ENCODE measurements around the gene SLK.

DNA sequence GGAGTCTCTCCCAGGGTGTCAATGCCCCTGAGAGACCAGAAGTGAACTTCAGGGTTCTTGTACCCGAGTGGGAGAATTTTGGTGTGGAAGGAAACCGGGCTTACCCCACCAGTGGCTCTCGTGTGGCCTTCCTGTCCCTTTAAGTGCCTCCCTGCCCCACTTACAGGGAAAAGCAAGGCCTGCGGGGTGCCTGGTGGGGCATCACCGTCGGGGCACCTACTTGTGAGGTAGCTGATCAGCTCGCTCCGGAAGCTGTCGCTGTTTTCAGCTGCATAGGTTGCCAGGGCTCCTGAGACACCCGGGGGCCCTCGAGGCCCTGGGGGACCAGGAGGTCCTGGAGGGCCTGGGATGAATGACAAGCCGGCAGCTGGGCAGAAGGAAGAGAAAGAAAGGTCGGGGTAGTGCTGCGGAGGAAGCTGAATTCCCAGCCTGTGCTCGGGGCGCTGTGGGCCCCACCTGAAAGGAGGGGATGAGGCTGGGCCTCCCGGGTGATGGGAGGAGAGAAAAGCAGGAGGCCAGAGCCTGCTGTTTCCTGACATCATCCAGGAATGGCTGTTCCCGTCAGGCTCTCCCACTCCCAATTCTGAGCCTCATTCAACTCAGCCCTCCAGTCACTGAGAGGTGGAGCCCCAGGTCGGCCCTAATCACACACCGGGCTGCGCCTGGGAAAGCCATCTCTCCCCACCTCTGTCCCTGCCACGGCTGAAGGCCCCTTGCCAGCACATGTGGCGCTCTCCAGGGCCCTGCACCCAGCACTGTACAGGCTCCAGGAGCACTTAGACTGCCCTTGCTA, 67.7 kb downstream of the SLK start:
- TF ChIP-seq POLR2A (IDR thresholded peaks at IDR 0.05; ENCODE audit: low read depth, low read length) (no peak), GATA2 (IDR thresholded peaks at IDR 0.05; ENCODE audit: insufficient read depth, insufficient read length, low read depth, low read length) (no peak), EZH2 (IDR thresholded peaks at IDR 0.05; ENCODE audit: borderline replicate concordance, low read depth, low read length, severe bottlenecking) (no peak), POLR2AphosphoS5 (IDR thresholded peaks at IDR 0.05; ENCODE audit: insufficient read depth, low read depth, low read length) (no peak), MYC (IDR thresholded peaks at IDR 0.05; ENCODE audit: low read depth, low read length) (no peak)
- TF ChIP-seq, protein P1, sequence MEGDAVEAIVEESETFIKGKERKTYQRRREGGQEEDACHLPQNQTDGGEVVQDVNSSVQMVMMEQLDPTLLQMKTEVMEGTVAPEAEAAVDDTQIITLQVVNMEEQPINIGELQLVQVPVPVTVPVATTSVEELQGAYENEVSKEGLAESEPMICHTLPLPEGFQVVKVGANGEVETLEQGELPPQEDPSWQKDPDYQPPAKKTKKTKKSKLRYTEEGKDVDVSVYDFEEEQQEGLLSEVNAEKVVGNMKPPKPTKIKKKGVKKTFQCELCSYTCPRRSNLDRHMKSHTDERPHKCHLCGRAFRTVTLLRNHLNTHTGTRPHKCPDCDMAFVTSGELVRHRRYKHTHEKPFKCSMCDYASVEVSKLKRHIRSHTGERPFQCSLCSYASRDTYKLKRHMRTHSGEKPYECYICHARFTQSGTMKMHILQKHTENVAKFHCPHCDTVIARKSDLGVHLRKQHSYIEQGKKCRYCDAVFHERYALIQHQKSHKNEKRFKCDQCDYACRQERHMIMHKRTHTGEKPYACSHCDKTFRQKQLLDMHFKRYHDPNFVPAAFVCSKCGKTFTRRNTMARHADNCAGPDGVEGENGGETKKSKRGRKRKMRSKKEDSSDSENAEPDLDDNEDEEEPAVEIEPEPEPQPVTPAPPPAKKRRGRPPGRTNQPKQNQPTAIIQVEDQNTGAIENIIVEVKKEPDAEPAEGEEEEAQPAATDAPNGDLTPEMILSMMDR (IDR thresholded peaks at IDR 0.05; ENCODE audit: extremely low read depth in 1 of 2, insufficient read depth in 1 of 2, low read depth in 1 of 2, low read length in 2 of 2), result no peak

All from endothelial cell of umbilical vein (primary cell).